ENCODE data around the gene TMEM163. TPM values are rescaled to one million over a fixed set of nuclear protein-coding genes. Genes with fewer than 3 reads are reported as not detected.

TMEM163 gene
- polyA plus RNA-seq, 1 donor from 2014 or later = 3.5 TPM

GRCh38 chr2:134406311-134406710 is 312.5 kb downstream of the TMEM163 start:
- Histone ChIP-seq H3K4me3 (ENCODE audit: low read length) (no peak overlapping the region), H3K36me3 (ENCODE audit: insufficient read depth, low read length) (no peaks in the 10 kb centered on the region), H3F3A (ENCODE audit: insufficient read depth, low read length, poor library complexity, severe bottlenecking) (no peaks in the 10 kb centered on the region), H3K9me2 (ENCODE audit: insufficient read depth, low read length) (no peaks in the 10 kb centered on the region), H3K27me3 (ENCODE audit: insufficient read depth, low read depth, low read length) (no peaks in the 10 kb centered on the region), H3K79me2 (replicated peaks; ENCODE audit: insufficient read depth, low read length) (no peaks in the 10 kb centered on the region), H3K9me3 (ENCODE audit: low read length) (no peaks in the 10 kb centered on the region), H3K4me2 (ENCODE audit: low read length) (no peak overlapping the region), H3K27ac (ENCODE audit: low read length) (no peak overlapping the region), H2AFZ (ENCODE audit: low read depth, low read length) (no peak overlapping the region), H3K9ac (ENCODE audit: low read length) (no peak overlapping the region), H4K20me1 (ENCODE audit: insufficient read depth) (no peaks in the 10 kb centered on the region)
- TF ChIP-seq TAF1 (IDR thresholded peaks at IDR 0.05; ENCODE audit: low read depth) = no peak
- no peak for TF ChIP-seq SMC3 (conservative IDR thresholded peaks at IDR 0.05; ENCODE audit: poor library complexity)
- TF ChIP-seq MXI1 (conservative IDR thresholded peaks at IDR 0.05; ENCODE audit: poor library complexity, severe bottlenecking) = no peak
- no peak for TF ChIP-seq RAD21 (conservative IDR thresholded peaks at IDR 0.05)
- TF ChIP-seq REST (IDR thresholded peaks at IDR 0.05; ENCODE audit: borderline replicate concordance) = no peak
- TF ChIP-seq EZH2 (IDR thresholded peaks at IDR 0.05; ENCODE audit: borderline replicate concordance, insufficient read depth, low read length, poor library complexity, severe bottlenecking) = no peak
- TF ChIP-seq CTCF (IDR thresholded peaks at IDR 0.05; ENCODE audit: poor library complexity, severe bottlenecking) = no peak
- TF ChIP-seq EP300 (conservative IDR thresholded peaks at IDR 0.05; ENCODE audit: poor library complexity, severe bottlenecking) = no peak
- TF ChIP-seq POLR2AphosphoS5 (IDR thresholded peaks at IDR 0.05) = no peak

Other genes with a start within 250 kb of the TMEM163 start
- not detected in 2 replicates for gene ACMSD, start 119.6 kb upstream of the TMEM163 start, polyA plus RNA-seq
- gene CCNT2, start 199.8 kb upstream of the TMEM163 start, polyA plus RNA-seq = 121 and 134 TPM in 2 replicates